ENCODE data around the gene DENND1B.

DNA sequence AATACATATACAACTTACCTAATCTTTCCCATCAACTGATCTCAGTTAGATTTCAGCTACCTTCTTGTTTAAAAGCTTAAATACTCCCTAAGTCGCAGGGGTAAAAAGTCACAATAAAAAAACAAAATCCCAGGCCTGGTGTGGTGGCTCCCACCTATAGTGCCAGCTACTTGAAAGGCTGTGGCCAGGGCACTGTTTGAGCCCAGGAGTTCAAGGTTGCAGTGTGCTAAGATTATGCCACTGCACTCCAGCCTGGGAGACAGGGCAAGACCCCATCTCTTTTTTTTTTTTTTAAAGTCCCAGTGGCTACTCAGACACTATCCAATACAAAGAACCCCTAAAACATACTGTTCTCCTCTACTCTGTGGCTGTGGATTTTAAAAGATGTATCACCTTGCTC, 228.3 kb downstream of the DENND1B start:
- TF ChIP-seq CTCF (IDR thresholded peaks at IDR 0.05) (no peak), POLR2A (IDR thresholded peaks at IDR 0.05) (no peak)
